Measurements from ENCODE around the gene KLF7. TPM values are rescaled to one million over a fixed set of nuclear protein-coding genes. Genes with fewer than 3 reads are reported as not detected.
"Not testable (repeated sequence)": the region's sequence is repeated elsewhere in the genome, so short reads cannot be mapped to it uniquely, and the experiment has no call there.

KLF7 gene
- total RNA-seq, 1 donor = 31.1 TPM

DNA sequence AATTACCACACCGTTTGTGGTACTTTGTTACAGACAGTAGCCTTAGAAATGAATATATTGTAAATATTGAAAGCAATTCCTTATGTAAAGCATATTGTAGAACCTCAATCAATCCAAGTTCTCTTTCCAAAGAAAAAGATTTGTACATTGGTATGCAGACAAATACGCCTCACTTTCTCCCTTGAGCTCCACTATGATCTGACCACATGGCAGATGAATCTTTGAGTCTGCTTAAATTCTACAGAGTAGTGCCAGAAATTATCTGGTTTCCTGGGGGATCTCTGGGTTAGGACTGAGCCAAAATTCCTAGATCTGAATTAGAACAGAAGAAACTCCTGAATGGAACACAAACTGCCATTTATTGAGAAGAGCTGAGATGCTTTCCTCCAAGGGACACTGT, 127.4 kb downstream of the KLF7 start:
- no peak for DNase-seq (ENCODE audit: insufficient read length, low spot score, missing footprints)
- H2AFZ ChIP-seq (ENCODE audit: low read length) = no peak overlapping the region
- TF ChIP-seq, protein P1, sequence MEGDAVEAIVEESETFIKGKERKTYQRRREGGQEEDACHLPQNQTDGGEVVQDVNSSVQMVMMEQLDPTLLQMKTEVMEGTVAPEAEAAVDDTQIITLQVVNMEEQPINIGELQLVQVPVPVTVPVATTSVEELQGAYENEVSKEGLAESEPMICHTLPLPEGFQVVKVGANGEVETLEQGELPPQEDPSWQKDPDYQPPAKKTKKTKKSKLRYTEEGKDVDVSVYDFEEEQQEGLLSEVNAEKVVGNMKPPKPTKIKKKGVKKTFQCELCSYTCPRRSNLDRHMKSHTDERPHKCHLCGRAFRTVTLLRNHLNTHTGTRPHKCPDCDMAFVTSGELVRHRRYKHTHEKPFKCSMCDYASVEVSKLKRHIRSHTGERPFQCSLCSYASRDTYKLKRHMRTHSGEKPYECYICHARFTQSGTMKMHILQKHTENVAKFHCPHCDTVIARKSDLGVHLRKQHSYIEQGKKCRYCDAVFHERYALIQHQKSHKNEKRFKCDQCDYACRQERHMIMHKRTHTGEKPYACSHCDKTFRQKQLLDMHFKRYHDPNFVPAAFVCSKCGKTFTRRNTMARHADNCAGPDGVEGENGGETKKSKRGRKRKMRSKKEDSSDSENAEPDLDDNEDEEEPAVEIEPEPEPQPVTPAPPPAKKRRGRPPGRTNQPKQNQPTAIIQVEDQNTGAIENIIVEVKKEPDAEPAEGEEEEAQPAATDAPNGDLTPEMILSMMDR (IDR thresholded peaks at IDR 0.05; ENCODE audit: extremely low read depth, low read depth, low read length) = no peak
- no peak overlapping the region for H3K4me2 ChIP-seq (ENCODE audit: insufficient read depth, low read length)
- no peaks in the 10 kb centered on the region for H4K20me1 ChIP-seq (ENCODE audit: insufficient read depth, low read length)
- no peaks in the 10 kb centered on the region for H3K36me3 ChIP-seq (ENCODE audit: insufficient read depth, low read length)
- no peaks in the 10 kb centered on the region for H3K79me2 ChIP-seq (ENCODE audit: insufficient read depth, low read length)
- H3K27ac ChIP-seq (ENCODE audit: low read depth, low read length) = no peak overlapping the region
- H3K27me3 ChIP-seq (ENCODE audit: insufficient read depth, low read length) = no peaks in the 10 kb centered on the region
- H3K9me3 ChIP-seq (ENCODE audit: low read depth, low read length) = no peaks in the 10 kb centered on the region
- no peak overlapping the region for H3K4me3 ChIP-seq (ENCODE audit: insufficient read depth, low read length)
- H3K4me1 ChIP-seq (ENCODE audit: insufficient read depth, low read length) = peaks cover 3% of the 10 kb centered on the region

DNA sequence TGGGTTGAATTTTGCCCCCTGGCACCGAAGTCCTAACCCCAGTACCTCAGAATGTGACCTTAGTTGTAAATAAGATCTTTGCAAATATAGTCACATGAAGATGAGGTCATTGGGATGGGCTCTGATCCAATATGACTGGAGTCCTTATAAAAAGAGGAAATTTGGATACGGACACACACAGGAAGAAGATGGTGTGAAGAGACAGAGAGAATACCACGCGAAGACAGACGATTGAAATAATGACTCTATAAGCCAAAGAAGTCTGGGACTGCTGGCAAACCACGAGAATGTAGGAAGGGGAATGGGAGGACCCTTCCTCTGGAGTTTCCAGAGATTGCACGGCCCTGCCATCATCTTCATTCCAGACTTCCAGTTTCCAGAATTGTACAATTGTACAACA, 127.9 kb downstream of the KLF7 start:
- Histone ChIP-seq H3K4me2 (ENCODE audit: insufficient read depth, low read length) (no peak overlapping the region), H3K4me1 (ENCODE audit: insufficient read depth, low read length) (peaks cover 3% of the 10 kb centered on the region), H3K9me3 (ENCODE audit: low read depth, low read length) (no peaks in the 10 kb centered on the region), H3K79me2 (ENCODE audit: insufficient read depth, low read length) (no peaks in the 10 kb centered on the region), H3K4me3 (ENCODE audit: insufficient read depth, low read length) (no peak overlapping the region), H3K27me3 (ENCODE audit: insufficient read depth, low read length) (no peaks in the 10 kb centered on the region), H4K20me1 (ENCODE audit: insufficient read depth, low read length) (no peaks in the 10 kb centered on the region), H3K27ac (ENCODE audit: low read depth, low read length) (no peak overlapping the region), H2AFZ (ENCODE audit: low read length) (no peak overlapping the region), H3K36me3 (ENCODE audit: insufficient read depth, low read length) (no peaks in the 10 kb centered on the region)
- TF ChIP-seq, protein P1 (IDR thresholded peaks at IDR 0.05; ENCODE audit: extremely low read depth, low read depth, low read length) = no peak
- DNase-seq (ENCODE audit: insufficient read length, low spot score, missing footprints) = no peak

DNA sequence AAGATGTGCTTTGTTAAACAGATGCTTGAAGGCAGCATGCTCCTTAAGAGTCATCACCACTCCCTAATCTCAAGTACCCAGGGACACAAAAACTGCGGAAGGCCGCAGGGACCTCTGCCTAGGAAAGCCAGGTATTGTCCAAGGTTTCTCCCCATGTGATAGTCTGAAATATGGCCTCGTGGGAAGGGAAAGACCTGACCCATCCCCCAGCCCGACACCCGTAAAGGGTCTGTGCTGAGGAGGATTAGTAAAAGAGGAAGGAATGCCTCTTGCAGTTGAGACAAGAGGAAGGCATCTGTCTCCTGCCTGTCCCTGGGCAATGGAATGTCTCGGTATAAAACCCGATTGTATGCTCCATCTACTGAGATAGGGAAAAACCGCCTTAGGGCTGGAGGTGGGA, 128.7 kb downstream of the KLF7 start:
- not testable (repeated sequence) for H4K20me1 ChIP-seq (ENCODE audit: insufficient read depth, low read length); H3K9me3 ChIP-seq (ENCODE audit: low read depth, low read length); H2AFZ ChIP-seq (ENCODE audit: low read length); H3K79me2 ChIP-seq (ENCODE audit: insufficient read depth, low read length); DNase-seq (ENCODE audit: insufficient read length, low spot score, missing footprints); H3K27me3 ChIP-seq (ENCODE audit: insufficient read depth, low read length); H3K4me3 ChIP-seq (ENCODE audit: insufficient read depth, low read length); H3K27ac ChIP-seq (ENCODE audit: low read depth, low read length); H3K4me2 ChIP-seq (ENCODE audit: insufficient read depth, low read length); H3K36me3 ChIP-seq (ENCODE audit: insufficient read depth, low read length); H3K4me1 ChIP-seq (ENCODE audit: insufficient read depth, low read length)

DNA sequence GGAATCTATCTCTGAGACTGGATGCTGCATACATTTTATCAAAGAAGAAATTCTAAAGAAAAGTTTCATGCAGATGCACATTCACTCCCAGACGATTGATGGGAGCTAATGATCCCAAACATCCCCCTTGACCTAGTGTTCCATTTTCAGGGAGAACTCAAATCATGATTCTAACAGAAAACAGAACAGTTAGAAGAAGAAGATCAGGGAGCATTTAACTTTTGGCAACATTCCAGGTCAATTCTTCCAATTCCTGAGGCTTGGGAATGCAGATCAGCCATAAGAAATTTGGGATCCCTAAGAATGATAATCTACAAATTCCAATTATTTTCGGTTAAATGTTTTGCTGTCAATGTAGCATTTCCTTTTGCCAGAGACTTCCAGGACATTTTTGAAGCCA, 129.9 kb downstream of the KLF7 start:
- H3K9me3 ChIP-seq (ENCODE audit: low read depth, low read length) = no peaks in the 10 kb centered on the region
- TF ChIP-seq, protein P1 (IDR thresholded peaks at IDR 0.05; ENCODE audit: extremely low read depth, low read depth, low read length) = no peak
- no peaks in the 10 kb centered on the region for H3K79me2 ChIP-seq (ENCODE audit: insufficient read depth, low read length)
- no peaks in the 10 kb centered on the region for H3K36me3 ChIP-seq (ENCODE audit: insufficient read depth, low read length)
- H4K20me1 ChIP-seq (ENCODE audit: insufficient read depth, low read length) = no peaks in the 10 kb centered on the region
- no peak overlapping the region for H3K27ac ChIP-seq (ENCODE audit: low read depth, low read length)
- no peaks in the 10 kb centered on the region for H3K27me3 ChIP-seq (ENCODE audit: insufficient read depth, low read length)
- H3K4me1 ChIP-seq (ENCODE audit: insufficient read depth, low read length) = no peaks in the 10 kb centered on the region
- no peak overlapping the region for H2AFZ ChIP-seq (ENCODE audit: low read length)
- no peak overlapping the region for H3K4me3 ChIP-seq (ENCODE audit: insufficient read depth, low read length)
- no peak for DNase-seq (ENCODE audit: insufficient read length, low spot score, missing footprints)
- H3K4me2 ChIP-seq (ENCODE audit: insufficient read depth, low read length) = no peak overlapping the region

All from osteoblast (primary cell).